ENCODE measurements around the gene UBALD2.

DNA sequence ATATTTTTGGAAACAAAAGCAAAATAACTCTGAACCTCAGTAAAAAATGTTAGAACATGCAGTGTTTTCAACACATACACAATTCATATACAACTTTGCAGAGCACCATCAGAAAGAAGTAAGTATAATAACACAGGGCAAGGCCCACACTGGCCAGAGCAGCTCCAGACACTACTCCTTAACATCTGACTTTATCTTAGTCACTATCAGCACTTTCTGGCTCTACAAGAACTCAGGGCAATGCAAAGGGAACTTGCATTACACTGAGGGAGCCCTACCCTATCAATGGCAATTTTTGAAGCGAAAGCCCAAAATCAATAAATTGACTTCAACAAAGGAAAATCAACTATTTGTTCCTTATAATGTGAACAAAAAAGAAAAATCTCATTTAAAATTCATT is 41.3 kb upstream of the UBALD2 start:
- no peak for TF ChIP-seq POLR2AphosphoS5 (IDR thresholded peaks at IDR 0.05)
- no peak for TF ChIP-seq POLR2A (IDR thresholded peaks at IDR 0.05)
